ENCODE results near the gene ZBTB12. TPM values are rescaled to one million over a fixed set of nuclear protein-coding genes. Genes with fewer than 3 reads are reported as not detected.
A peak's percentile ranks its signal among the peaks of the same experiment; 100 is the strongest.
"Not testable (repeated sequence)": the region's sequence is repeated elsewhere in the genome, so short reads cannot be mapped to it uniquely, and the experiment has no call there.

Gene ZBTB12
- total RNA-seq, 1 donor from 2014 or later: 3.5 TPM

DNA sequence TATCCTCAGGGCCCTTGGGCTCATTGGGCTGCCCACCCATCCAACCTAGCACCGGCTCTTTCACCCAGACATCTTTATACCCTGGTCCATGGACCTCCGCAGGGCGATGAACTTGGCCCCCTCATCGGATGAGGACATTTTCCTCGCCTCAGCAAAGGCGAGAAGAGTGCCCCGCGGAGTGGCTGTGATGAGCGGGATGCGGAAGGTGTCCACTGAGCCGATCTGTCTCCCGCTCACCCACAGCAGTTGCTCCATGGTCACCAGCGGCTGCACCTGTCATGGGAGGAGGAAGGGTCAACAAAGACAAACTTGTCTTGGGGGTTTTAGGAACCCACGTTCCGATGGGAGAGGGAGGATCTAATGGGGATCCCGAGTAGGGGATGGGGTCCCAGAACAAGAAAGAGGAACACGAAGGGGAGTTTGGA, 40.0 kb downstream of the ZBTB12 start:
- intact Hi-C loops (cut with DNase I): no loop called here
- no peaks in the 10 kb centered on the region for H3K9me3 ChIP-seq
- peaks cover 6% of the 10 kb centered on the region for H3K4me1 ChIP-seq
- peak overlapping the region; percentile 85 for H3K27ac ChIP-seq
- H3K27me3 ChIP-seq: no peaks in the 10 kb centered on the region
- TF ChIP-seq, protein P1, sequence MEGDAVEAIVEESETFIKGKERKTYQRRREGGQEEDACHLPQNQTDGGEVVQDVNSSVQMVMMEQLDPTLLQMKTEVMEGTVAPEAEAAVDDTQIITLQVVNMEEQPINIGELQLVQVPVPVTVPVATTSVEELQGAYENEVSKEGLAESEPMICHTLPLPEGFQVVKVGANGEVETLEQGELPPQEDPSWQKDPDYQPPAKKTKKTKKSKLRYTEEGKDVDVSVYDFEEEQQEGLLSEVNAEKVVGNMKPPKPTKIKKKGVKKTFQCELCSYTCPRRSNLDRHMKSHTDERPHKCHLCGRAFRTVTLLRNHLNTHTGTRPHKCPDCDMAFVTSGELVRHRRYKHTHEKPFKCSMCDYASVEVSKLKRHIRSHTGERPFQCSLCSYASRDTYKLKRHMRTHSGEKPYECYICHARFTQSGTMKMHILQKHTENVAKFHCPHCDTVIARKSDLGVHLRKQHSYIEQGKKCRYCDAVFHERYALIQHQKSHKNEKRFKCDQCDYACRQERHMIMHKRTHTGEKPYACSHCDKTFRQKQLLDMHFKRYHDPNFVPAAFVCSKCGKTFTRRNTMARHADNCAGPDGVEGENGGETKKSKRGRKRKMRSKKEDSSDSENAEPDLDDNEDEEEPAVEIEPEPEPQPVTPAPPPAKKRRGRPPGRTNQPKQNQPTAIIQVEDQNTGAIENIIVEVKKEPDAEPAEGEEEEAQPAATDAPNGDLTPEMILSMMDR (IDR thresholded peaks at IDR 0.05): no peak
- H3K4me3 ChIP-seq: peak overlapping the region; percentile 88
- ATAC-seq (no peak), DNase-seq (no peak)
- peaks cover 44% of the 10 kb centered on the region for H3K36me3 ChIP-seq

DNA sequence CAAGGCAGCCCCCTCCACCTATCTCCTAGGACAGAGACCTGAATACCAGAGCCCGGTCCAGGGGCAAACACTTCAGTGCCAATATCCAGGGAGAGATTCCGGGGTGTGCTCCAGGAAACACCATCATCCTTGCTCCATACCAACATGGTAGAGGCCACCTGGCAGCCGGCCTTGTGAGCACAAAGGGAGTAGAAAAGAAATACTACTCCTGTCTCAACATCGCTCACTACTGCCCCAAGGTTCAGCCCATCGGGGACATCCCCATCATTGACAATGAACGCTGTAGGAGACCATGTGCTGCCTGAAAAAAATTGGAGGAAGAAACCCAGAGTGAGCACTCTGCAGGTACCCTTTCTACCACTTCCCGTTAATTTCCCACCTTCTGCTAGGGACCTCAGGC, 40.7 kb downstream of the ZBTB12 start:
- ATAC-seq: no peak
- no peak for DNase-seq
- Histone ChIP-seq H3K4me3 (no peak overlapping the region), H3K9me3 (no peaks in the 10 kb centered on the region), H3K27ac (no peak overlapping the region), H3K4me1 (peaks cover 6% of the 10 kb centered on the region), H3K36me3 (peaks cover 45% of the 10 kb centered on the region), H3K27me3 (no peaks in the 10 kb centered on the region)
- intact Hi-C loops (cut with DNase I): no loop called here
- TF ChIP-seq, protein P1 (IDR thresholded peaks at IDR 0.05): no peak

DNA sequence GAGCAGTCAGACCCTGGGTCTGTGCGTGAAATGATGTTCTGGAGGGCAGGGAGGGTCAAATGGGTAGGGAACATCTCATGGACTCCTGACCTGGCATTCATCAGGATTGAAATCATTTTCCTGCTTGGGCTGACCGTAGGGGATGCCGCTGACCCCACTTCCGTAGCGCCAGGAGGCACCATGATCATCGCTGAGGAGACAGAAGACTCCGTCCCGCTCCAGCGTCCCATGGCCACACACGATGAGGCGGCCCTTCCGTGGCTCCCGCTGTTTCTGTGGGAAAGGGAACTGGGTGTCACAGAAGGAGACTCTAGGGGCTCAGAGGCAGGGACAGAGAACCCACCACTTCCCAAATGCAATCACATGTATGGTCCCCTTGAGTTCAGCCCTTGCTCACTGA, 41.5 kb downstream of the ZBTB12 start:
- Histone ChIP-seq H3K27ac (no peak overlapping the region), H3K36me3 (peaks cover 45% of the 10 kb centered on the region), H3K4me1 (peaks cover 6% of the 10 kb centered on the region), H3K9me3 (no peaks in the 10 kb centered on the region), H3K27me3 (no peaks in the 10 kb centered on the region), H3K4me3 (no peak overlapping the region)
- TF ChIP-seq, protein P1 (IDR thresholded peaks at IDR 0.05): no peak
- intact Hi-C loops (cut with DNase I): no loop called here
- DNase-seq (no peak), ATAC-seq (no peak)

DNA sequence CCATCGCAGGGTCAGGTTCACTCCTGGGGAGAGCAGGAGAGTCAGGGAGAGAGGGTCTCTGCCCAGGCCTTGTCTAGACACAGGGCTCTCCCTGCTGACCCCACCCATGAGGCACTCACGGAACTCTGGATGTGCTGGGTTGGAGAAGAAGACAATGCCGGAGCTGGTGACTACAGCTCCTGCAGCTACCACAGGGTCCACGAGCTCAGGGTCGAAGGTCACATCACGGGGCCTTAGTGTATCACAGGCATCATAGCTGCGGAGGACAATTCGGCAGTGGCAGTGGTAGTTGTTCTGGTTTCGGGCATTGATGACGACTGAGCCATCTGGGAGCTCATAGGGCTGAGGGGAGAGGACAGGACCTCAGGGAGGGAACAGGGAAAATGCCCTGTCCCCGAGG, 42.0 kb downstream of the ZBTB12 start:
- TF ChIP-seq, protein P1 (IDR thresholded peaks at IDR 0.05): no peak
- H3K9me3 ChIP-seq: no peaks in the 10 kb centered on the region
- H3K27me3 ChIP-seq: no peaks in the 10 kb centered on the region
- peaks cover 45% of the 10 kb centered on the region for H3K36me3 ChIP-seq
- H3K27ac ChIP-seq: no peak overlapping the region
- peaks cover 6% of the 10 kb centered on the region for H3K4me1 ChIP-seq
- H3K4me3 ChIP-seq: no peak overlapping the region
- ATAC-seq: no peak
- no peak for DNase-seq
- intact Hi-C loops (cut with DNase I): no loop called here

DNA sequence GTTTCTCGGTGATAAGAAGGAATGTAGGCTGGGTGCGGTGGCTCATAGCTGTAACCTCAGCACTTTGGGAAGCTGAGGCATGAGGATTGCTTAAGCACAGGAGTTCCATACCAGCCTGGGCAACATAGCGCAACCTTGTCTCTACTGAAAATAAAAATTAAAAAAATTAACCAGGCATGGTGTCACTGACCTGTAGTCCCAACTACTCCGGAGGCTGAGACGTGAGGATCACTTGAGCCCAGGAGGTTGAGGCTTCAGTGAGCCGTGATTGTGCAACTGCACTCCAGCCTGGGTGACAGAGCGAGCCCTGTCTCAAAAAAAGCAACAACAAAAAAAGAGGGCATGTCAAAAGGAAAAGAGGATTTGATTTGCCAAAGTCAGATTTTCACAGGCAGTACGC, 43.2 kb downstream of the ZBTB12 start:
- TF ChIP-seq, protein P1 (IDR thresholded peaks at IDR 0.05): no peak
- H3K36me3 ChIP-seq: peaks cover 45% of the 10 kb centered on the region
- no peak overlapping the region for H3K27ac ChIP-seq
- H3K27me3 ChIP-seq: no peaks in the 10 kb centered on the region
- ATAC-seq (no peak), DNase-seq (no peak)
- no peaks in the 10 kb centered on the region for H3K9me3 ChIP-seq
- no peak overlapping the region for H3K4me3 ChIP-seq
- peaks cover 6% of the 10 kb centered on the region for H3K4me1 ChIP-seq
- intact Hi-C loops (cut with DNase I): no loop called here

DNA sequence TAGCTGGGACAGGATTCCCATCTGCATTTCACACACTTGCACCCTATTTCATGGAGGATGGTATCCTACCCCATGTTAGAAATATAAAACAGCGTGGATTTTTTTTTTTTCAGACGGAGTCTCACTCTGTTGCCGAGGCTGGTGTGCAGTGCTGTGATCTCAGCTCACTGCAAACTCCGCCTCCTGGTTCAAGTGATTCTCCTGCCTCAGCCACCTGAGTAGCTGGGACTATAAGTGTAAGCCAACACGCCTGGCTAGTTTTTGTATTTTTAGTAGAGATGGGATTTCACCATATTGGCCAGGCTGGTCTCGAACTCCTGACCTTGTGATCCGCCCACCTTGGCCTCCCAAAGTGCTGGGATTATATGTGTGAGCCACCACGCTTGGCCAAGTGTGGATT, 44.1 kb downstream of the ZBTB12 start:
- DNase-seq; H3K4me1 ChIP-seq; H3K9me3 ChIP-seq; H3K27ac ChIP-seq; ATAC-seq; intact Hi-C loops (cut with DNase I); H3K4me3 ChIP-seq; H3K27me3 ChIP-seq: not testable (repeated sequence)
- peaks cover 45% of the 10 kb centered on the region for H3K36me3 ChIP-seq

DNA sequence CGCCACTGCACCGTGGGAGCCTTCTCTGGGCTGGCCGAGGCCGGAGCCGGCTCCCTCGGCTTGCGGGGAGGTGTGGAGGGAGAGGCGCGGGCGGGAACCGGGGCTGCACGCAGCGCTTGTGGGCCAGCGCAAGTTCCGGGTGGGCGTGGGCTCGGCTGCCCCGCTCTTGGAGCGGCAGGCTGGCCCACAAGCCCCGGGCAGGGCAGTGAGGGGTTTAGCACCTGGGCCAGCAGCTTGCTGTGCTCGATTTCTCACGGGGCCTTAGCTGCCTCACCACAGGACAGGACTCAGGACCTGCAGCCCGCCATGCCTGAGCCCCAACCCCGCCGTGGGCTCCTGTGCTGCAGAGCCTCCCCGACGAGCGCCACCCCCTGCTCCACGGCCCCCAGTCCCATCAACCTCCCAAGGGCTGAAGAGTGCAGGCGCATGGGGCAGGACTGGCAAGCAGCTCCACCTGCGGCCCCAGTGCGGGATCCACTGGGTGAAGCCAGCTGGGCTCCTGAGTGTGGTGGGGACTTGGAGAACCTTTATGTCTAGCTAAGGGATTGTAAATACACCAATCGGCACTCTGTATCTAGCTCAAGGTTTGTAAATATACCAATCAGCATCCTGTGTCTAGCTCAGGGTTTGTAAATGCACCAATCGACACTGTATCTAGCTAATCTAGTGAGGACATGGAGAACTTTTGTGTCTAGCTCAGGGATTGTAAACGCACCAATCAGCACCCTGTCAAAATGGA, 49.7 kb downstream of the ZBTB12 start:
- ATAC-seq; H3K4me1 ChIP-seq; intact Hi-C loops (cut with DNase I); DNase-seq; H3K27ac ChIP-seq; H3K36me3 ChIP-seq; H3K4me3 ChIP-seq; H3K27me3 ChIP-seq; H3K9me3 ChIP-seq: not testable (repeated sequence)

Data from upper lobe of right lung (tissue), 1 donor.